SK-N-MC (cell line): Measurements from ENCODE around the gene DOK3.

Source experiments
- DNase-seq: peaks from one replicate; pipeline ENCODE4 v3.0.0-alpha.2; 2011; ENCODE audit warnings: low read depth, low spot score
- H3K27ac ChIP-seq: fragments of 200-600 bp; sonication (generic); 2 replicates; pipeline ENCODE4 v1.5.1; 2016; ENCODE audit warnings: mixed run types
- H3K36me3 ChIP-seq: fragments of 200-600 bp; sonication (generic); 2 replicates; pipeline ENCODE4 v1.6.1; 2017; ENCODE audit warnings: antibody characterized with exemption, low read length, mixed read lengths; ENCODE audit not compliant: insufficient read depth
- H3K4me3 ChIP-seq: fragments of 200-600 bp; sonication (generic); 2 replicates; pipeline ENCODE4 v1.5.1; 2016
- H3K9ac ChIP-seq: fragments of 200-600 bp; sonication (generic); 2 replicates; pipeline ENCODE4 v1.8.0; 2017; ENCODE audit warnings: mixed run types, mixed read lengths; ENCODE audit not compliant: insufficient read length
- H3K9me3 ChIP-seq: fragments of 200-600 bp; sonication (generic); 2 replicates; pipeline ENCODE4 v1.6.1; 2017; ENCODE audit warnings: low read depth, mild to moderate bottlenecking, antibody characterized with exemption, low read length, moderate library complexity, mixed read lengths
- EZH2 ChIP-seq: fragments of 200-600 bp; sonication (generic); IDR thresholded peaks from one replicate; pipeline ENCODE4 v1.6.1; 2017; ENCODE audit warnings: antibody characterized with exemption
- FOXP2 ChIP-seq: optimal IDR thresholded peaks from 2 replicates; pipeline ENCODE3; 2011; ENCODE audit warnings: mild to moderate bottlenecking, moderate library complexity; ENCODE audit not compliant: insufficient read depth; ENCODE audit errors: extremely low read length, control extremely low read depth
- POLR2AphosphoS5 ChIP-seq: IDR thresholded peaks from 2 replicates; pipeline ENCODE4 v1.6.1; 2012; ENCODE audit warnings: mild to moderate bottlenecking, low read depth, low read length, borderline replicate concordance

DOK3 gene

GRCh38 chr5:177511796-177512675, 2.4 kb upstream of the DOK3 start:
- DNase-seq, result no peak
- Histone ChIP-seq H3K36me3 (peaks cover 54% of the 10 kb centered on the region), H3K27ac (no peak overlapping the region), H3K9ac (no peak overlapping the region), H3K9me3 (no peaks in the 10 kb centered on the region), H3K4me3 (no peak overlapping the region)
- no peak for TF ChIP-seq EZH2
- no peak for TF ChIP-seq FOXP2
- no peak for TF ChIP-seq POLR2AphosphoS5

GRCh38 chr5:177511181-177511580, 1.6 kb upstream of the DOK3 start:
- Histone ChIP-seq H3K27ac (no peak overlapping the region), H3K36me3 (peaks cover 54% of the 10 kb centered on the region), H3K9ac (no peak overlapping the region), H3K4me3 (no peak overlapping the region), H3K9me3 (no peaks in the 10 kb centered on the region)
- TF ChIP-seq POLR2AphosphoS5, result no peak
- no peak for TF ChIP-seq FOXP2
- no peak for TF ChIP-seq EZH2
- DNase-seq, result no peak

GRCh38 chr5:177510567-177511053, 984 bp upstream of the DOK3 start:
- DNase-seq, result no peak
- Histone ChIP-seq H3K9ac (no peak overlapping the region), H3K27ac (no peak overlapping the region), H3K36me3 (peaks cover 51% of the 10 kb centered on the region), H3K4me3 (no peak overlapping the region), H3K9me3 (no peaks in the 10 kb centered on the region)
- no peak for TF ChIP-seq EZH2

- Histone ChIP-seq H3K9me3 (no peaks in the 10 kb centered on the region), H3K36me3 (peaks cover 45% of the 10 kb centered on the region), H3K9ac (no peak overlapping the region), H3K4me3 (no peak overlapping the region), H3K27ac (no peak overlapping the region)
- no peak for DNase-seq
- no peak for TF ChIP-seq FOXP2
- TF ChIP-seq POLR2AphosphoS5, result no peak
- no peak for TF ChIP-seq EZH2
Measured at GRCh38 chr5:177509991-177510566, 453 bp upstream of the DOK3 start.

GRCh38 chr5:177508837-177509236, 789 bp downstream of the DOK3 start:
- no peak for TF ChIP-seq FOXP2
- Histone ChIP-seq H3K9me3 (no peaks in the 10 kb centered on the region), H3K36me3 (peaks cover 33% of the 10 kb centered on the region; the same call in 1 of the 2 replicates), H3K27ac (no peak overlapping the region), H3K4me3 (no peak overlapping the region), H3K9ac (no peak overlapping the region)
- no peak for DNase-seq

- DNase-seq, result no peak
- Histone ChIP-seq H3K9me3 (no peaks in the 10 kb centered on the region), H3K27ac (no peak overlapping the region), H3K9ac (no peak overlapping the region), H3K36me3 (peaks cover 27% of the 10 kb centered on the region; the same call in 1 of the 2 replicates), H3K4me3 (no peak overlapping the region)
- TF ChIP-seq FOXP2, result no peak
Measured at GRCh38 chr5:177508221-177508611, 1.4 kb downstream of the DOK3 start.

- Histone ChIP-seq H3K4me3 (no peak overlapping the region), H3K9me3 (no peaks in the 10 kb centered on the region), H3K36me3 (peaks cover 22% of the 10 kb centered on the region; the same call in 1 of the 2 replicates), H3K27ac (no peak overlapping the region), H3K9ac (no peak overlapping the region)
- DNase-seq, result no peak
- TF ChIP-seq FOXP2, result no peak
- TF ChIP-seq POLR2AphosphoS5, result no peak
- no peak for TF ChIP-seq EZH2
Measured at GRCh38 chr5:177507596-177508220, 1.9 kb downstream of the DOK3 start.

- no peaks in the 10 kb centered on the region for H3K9me3 ChIP-seq
- no peak overlapping the region for H3K4me3 ChIP-seq
- DNase-seq, result no peak
- no peak for TF ChIP-seq FOXP2
- no peak for TF ChIP-seq POLR2AphosphoS5
- no peak for TF ChIP-seq EZH2
- H3K27ac ChIP-seq, result no peak overlapping the region
- H3K9ac ChIP-seq, result no peak overlapping the region
- H3K36me3 ChIP-seq, result peaks cover 17% of the 10 kb centered on the region; the same call in 1 of the 2 replicates
Measured at GRCh38 chr5:177507165-177507564, 2.5 kb downstream of the DOK3 start.

- DNase-seq, result no peak
- Histone ChIP-seq H3K4me3 (no peak overlapping the region), H3K36me3 (no peaks in the 10 kb centered on the region), H3K9me3 (no peaks in the 10 kb centered on the region), H3K27ac (no peak overlapping the region), H3K9ac (no peak overlapping the region)
- no peak for TF ChIP-seq FOXP2
- no peak for TF ChIP-seq POLR2AphosphoS5
- no peak for TF ChIP-seq EZH2
Measured at GRCh38 chr5:177505075-177505474, 4.6 kb downstream of the DOK3 start.
